Ishikawa (cell line): ENCODE measurements around the gene VTI1A.

Experiments
- CEBPB ChIP-seq: IDR thresholded peaks from 2 replicates; pipeline ENCODE4 v1.6.1; 2012
- CREB1 ChIP-seq: IDR thresholded peaks from 2 replicates; pipeline ENCODE4 v1.6.1; 2012; ENCODE audit warnings: low read depth
- EGR1 ChIP-seq: IDR thresholded peaks from 2 replicates; pipeline ENCODE4 v1.6.1; 2012
- EP300 ChIP-seq: IDR thresholded peaks from 2 replicates; pipeline ENCODE4 v1.6.1; 2012; ENCODE audit warnings: borderline replicate concordance
- FOXM1 ChIP-seq: IDR thresholded peaks from 2 replicates; pipeline ENCODE4 v1.6.1; 2012; ENCODE audit warnings: low read depth, borderline replicate concordance
- NFIC ChIP-seq: IDR thresholded peaks from 2 replicates; pipeline ENCODE4 v1.6.1; 2012
- RAD21 ChIP-seq: IDR thresholded peaks from 2 replicates; pipeline ENCODE4 v1.6.1; 2012; ENCODE audit warnings: low read depth
- TAF1 ChIP-seq: IDR thresholded peaks from 2 replicates; pipeline ENCODE4 v1.6.1; 2012; ENCODE audit warnings: low read depth, mild to moderate bottlenecking
- TCF12 ChIP-seq: IDR thresholded peaks from 2 replicates; pipeline ENCODE4 v1.6.1; 2012; ENCODE audit warnings: low read depth
- TEAD4 ChIP-seq: IDR thresholded peaks from 2 replicates; pipeline ENCODE4 v1.6.1; 2012
- TF ChIP-seq, protein P1 (sequence below): IDR thresholded peaks from 2 replicates; pipeline ENCODE4 v1.6.1; 2012; ENCODE audit warnings: low read depth, mild to moderate bottlenecking
- TF ChIP-seq, protein P2 (sequence below): IDR thresholded peaks from 2 replicates; pipeline ENCODE4 v1.6.1; 2012
- TF ChIP-seq, protein P3 (sequence below): IDR thresholded peaks from 2 replicates; pipeline ENCODE4 v1.6.1; 2012

VTI1A gene

DNA sequence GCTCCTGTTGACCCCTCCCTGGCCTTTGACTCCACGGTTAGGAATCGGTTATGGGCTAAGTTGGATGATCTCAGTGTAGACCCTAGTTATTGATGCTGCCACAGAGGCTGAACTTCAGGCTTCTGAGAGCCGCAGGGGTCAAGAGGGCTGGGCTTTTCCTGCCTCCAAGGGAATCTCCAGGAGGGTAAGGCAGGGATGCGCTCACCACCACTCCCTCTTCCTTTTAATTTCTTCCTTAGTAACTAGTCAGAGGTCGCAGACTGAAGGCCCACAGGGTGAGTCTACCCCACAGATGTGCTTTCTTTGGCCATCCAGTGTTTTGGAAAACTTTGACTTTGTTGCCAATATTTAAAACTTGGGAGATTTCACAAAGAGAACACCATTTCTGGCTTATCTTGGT lies 352.0 kb downstream of the VTI1A start:
- no peak for TF ChIP-seq CREB1
- no peak for TF ChIP-seq RAD21
- TF ChIP-seq FOXM1, result no peak
- no peak for TF ChIP-seq NFIC
- TF ChIP-seq EGR1, result no peak
- TF ChIP-seq, protein P1, sequence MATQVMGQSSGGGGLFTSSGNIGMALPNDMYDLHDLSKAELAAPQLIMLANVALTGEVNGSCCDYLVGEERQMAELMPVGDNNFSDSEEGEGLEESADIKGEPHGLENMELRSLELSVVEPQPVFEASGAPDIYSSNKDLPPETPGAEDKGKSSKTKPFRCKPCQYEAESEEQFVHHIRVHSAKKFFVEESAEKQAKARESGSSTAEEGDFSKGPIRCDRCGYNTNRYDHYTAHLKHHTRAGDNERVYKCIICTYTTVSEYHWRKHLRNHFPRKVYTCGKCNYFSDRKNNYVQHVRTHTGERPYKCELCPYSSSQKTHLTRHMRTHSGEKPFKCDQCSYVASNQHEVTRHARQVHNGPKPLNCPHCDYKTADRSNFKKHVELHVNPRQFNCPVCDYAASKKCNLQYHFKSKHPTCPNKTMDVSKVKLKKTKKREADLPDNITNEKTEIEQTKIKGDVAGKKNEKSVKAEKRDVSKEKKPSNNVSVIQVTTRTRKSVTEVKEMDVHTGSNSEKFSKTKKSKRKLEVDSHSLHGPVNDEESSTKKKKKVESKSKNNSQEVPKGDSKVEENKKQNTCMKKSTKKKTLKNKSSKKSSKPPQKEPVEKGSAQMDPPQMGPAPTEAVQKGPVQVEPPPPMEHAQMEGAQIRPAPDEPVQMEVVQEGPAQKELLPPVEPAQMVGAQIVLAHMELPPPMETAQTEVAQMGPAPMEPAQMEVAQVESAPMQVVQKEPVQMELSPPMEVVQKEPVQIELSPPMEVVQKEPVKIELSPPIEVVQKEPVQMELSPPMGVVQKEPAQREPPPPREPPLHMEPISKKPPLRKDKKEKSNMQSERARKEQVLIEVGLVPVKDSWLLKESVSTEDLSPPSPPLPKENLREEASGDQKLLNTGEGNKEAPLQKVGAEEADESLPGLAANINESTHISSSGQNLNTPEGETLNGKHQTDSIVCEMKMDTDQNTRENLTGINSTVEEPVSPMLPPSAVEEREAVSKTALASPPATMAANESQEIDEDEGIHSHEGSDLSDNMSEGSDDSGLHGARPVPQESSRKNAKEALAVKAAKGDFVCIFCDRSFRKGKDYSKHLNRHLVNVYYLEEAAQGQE, result no peak
- TF ChIP-seq TEAD4, result no peak
- no peak for TF ChIP-seq TAF1

DNA sequence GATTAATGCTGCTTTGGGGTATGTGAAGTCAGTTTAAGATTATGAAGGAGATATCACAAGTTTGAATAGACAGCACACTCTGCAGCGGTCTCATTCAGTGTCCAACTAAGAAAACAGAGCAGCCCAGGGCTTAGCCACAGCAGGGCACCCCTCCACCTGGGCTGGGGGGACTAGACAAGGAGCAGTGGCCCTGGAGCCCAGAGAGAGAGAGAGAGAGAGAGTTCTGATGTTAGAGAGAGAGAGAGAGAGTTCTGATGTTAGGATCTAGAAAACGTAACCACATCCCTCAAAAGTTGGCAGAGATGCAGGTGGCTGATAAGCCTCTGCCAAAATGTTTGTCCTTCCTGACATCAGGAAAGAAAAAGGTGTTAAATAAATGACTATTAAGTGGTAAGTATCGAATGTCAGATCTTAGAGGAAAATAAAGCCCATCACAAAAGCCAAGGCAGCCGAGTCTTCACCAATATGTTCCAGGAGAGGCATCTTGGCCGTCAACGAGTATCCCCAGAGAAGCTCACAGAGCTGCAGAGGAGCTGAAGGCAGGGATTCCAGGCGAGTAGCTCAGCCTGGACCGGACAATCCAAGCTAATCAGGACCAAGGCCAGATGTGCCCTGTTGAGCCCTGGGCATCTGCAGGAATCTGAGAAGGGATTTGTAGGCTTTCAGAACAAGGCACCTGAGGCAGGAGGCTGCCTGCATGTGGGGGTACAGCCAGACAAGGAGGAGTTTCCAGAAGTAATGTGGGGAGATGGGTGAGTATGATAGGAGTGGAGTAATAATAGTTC lies 352.9 kb downstream of the VTI1A start:
- TF ChIP-seq FOXM1, result no peak
- TF ChIP-seq, protein P1, result peak; percentile 25; the same call in 1 of the 2 replicates

DNA sequence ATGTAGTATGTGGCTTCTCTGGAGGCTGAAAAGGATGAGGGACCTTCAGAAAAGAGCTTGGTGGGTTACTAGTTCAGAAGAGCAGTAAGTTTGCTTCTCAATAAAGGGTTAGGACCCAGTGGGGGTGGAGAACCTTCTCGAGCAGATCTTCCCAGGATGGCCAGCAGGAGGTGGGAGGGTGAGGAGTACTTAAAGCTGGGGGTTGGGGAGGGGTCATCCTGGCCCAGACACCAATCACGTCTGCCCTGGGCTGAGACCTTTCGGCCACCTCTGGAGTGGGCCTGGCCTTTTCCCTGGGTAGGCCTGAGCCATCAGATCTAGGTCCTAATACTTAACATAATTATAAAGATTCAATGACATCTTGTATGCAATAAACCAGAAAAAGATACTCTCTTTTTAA lies 354.0 kb downstream of the VTI1A start:
- TF ChIP-seq EP300 (no peak), NFIC (no peak), FOXM1 (no peak)
- TF ChIP-seq, protein P1, result no peak

DNA sequence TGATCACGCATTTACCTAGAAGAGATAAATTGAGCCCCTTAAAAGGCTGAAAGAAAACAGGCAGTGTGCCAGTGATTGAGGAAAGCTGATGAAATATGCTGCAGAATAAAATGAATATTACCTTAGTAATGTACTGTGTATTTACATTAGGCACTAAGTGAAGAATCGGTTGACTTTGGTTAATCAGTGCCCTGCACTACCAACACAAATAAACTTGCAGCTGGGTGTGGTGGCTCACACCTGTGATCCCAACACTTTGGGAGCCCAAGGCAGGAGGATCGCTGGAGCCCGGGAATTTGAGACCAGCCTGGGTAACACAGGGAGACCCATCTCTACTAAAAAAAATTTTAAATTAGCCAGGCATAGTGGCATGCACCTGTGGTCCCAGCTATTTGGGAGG lies 354.7 kb downstream of the VTI1A start:
- no peak for TF ChIP-seq TCF12
- TF ChIP-seq, protein P2, sequence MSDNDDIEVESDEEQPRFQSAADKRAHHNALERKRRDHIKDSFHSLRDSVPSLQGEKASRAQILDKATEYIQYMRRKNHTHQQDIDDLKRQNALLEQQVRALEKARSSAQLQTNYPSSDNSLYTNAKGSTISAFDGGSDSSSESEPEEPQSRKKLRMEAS, result no peak
- TF ChIP-seq CREB1, result no peak
- TF ChIP-seq, protein P3, sequence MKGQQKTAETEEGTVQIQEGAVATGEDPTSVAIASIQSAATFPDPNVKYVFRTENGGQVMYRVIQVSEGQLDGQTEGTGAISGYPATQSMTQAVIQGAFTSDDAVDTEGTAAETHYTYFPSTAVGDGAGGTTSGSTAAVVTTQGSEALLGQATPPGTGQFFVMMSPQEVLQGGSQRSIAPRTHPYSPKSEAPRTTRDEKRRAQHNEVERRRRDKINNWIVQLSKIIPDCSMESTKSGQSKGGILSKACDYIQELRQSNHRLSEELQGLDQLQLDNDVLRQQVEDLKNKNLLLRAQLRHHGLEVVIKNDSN, result no peak
- TF ChIP-seq EP300, result no peak
- no peak for TF ChIP-seq CEBPB
- no peak for TF ChIP-seq TAF1
- TF ChIP-seq, protein P1, result no peak
